GM19099 (cell line): ENCODE results near the gene JAM2.

Experiments
- POLR2A ChIP-seq: IDR thresholded peaks from 3 replicates; pipeline ENCODE4 v1.6.1; 2011; ENCODE audit warnings: low read depth; ENCODE audit not compliant: insufficient read length; ENCODE audit errors: extremely low read depth

The JAM2 gene

GRCh38 chr21:25640202-25640942 is 1.3 kb downstream of the JAM2 start:
- no peak for TF ChIP-seq POLR2A

- TF ChIP-seq POLR2A = no peak
Observed at GRCh38 chr21:25640943-25641292, 1.9 kb downstream of the JAM2 start.

GRCh38 chr21:25643486-25643885 is 4.4 kb downstream of the JAM2 start:
- TF ChIP-seq POLR2A = no peak

GRCh38 chr21:25646474-25646873 is 7.4 kb downstream of the JAM2 start:
- no peak for TF ChIP-seq POLR2A

- no peak for TF ChIP-seq POLR2A
Observed at GRCh38 chr21:25647647-25648046, 8.6 kb downstream of the JAM2 start.

- TF ChIP-seq POLR2A = no peak
Observed at GRCh38 chr21:25649146-25649545, 10.1 kb downstream of the JAM2 start.

- no peak for TF ChIP-seq POLR2A
Observed at GRCh38 chr21:25656412-25656811, 17.4 kb downstream of the JAM2 start.

GRCh38 chr21:25657140-25657539 is 18.1 kb downstream of the JAM2 start:
- TF ChIP-seq POLR2A = no peak

GRCh38 chr21:25658427-25659035 is 19.5 kb downstream of the JAM2 start:
- no peak for TF ChIP-seq POLR2A

- no peak for TF ChIP-seq POLR2A
Observed at GRCh38 chr21:25660233-25660632, 21.2 kb downstream of the JAM2 start.

GRCh38 chr21:25664491-25664931 is 25.5 kb downstream of the JAM2 start:
- TF ChIP-seq POLR2A = no peak

- TF ChIP-seq POLR2A = no peak
Observed at GRCh38 chr21:25670726-25671125, 31.7 kb downstream of the JAM2 start.

GRCh38 chr21:25676451-25676850 is 37.4 kb downstream of the JAM2 start:
- TF ChIP-seq POLR2A = no peak

- TF ChIP-seq POLR2A = no peak
Observed at GRCh38 chr21:25682382-25682781, 43.3 kb downstream of the JAM2 start.

- no peak for TF ChIP-seq POLR2A
Observed at GRCh38 chr21:25687787-25688186, 48.7 kb downstream of the JAM2 start.
